Endothelial cell (in vitro differentiated cells): Measurements from ENCODE around the gene PLCD1. TPM values are rescaled to one million over a fixed set of nuclear protein-coding genes. Genes with fewer than 3 reads are reported as not detected.

Experiments
- DNase-seq: peaks from one replicate; pipeline ENCODE4 v3.0.0; 2021; ENCODE audit warnings: low spot score
- H3K27ac Mint-ChIP-seq: one replicate; pipeline ENCODE4 v1.8.0; 2021; ENCODE audit warnings: mixed read lengths, inconsistent platforms; ENCODE audit not compliant: unreplicated experiment
- H3K27me3 Mint-ChIP-seq: one replicate; pipeline ENCODE4 v1.8.0; 2021; ENCODE audit warnings: mild to moderate bottlenecking, moderate library complexity, mixed read lengths, inconsistent platforms; ENCODE audit not compliant: unreplicated experiment
- H3K36me3 Mint-ChIP-seq: one replicate; pipeline ENCODE4 v1.8.0; 2021; ENCODE audit warnings: mild to moderate bottlenecking, low read depth, mixed read lengths, inconsistent platforms; ENCODE audit not compliant: unreplicated experiment
- H3K4me1 Mint-ChIP-seq: one replicate; pipeline ENCODE4 v1.8.0; 2021; ENCODE audit warnings: mild to moderate bottlenecking, mixed read lengths, inconsistent platforms; ENCODE audit not compliant: unreplicated experiment
- H3K4me3 Mint-ChIP-seq: one replicate; pipeline ENCODE4 v1.8.0; 2021; ENCODE audit warnings: mild to moderate bottlenecking, mixed read lengths, inconsistent platforms; ENCODE audit not compliant: unreplicated experiment
- H3K9me3 Mint-ChIP-seq: one replicate; pipeline ENCODE4 v1.8.0; 2021; ENCODE audit warnings: mixed read lengths, inconsistent platforms; ENCODE audit not compliant: unreplicated experiment
- total RNA-seq: library from RNA; stranded (reverse); fragmentation: NEBNext Ultra II Directional; extraction: Animal tissue kit (Norgen Biotek cat#: 25700); gene quantifications from one replicate; pipeline ENCODE4 v1.2.1, GENCODE V29; 2021; ENCODE audit not compliant: unreplicated experiment
- TF ChIP-seq, protein P1 (sequence below): fragments of 200-600 bp; sonication (generic); IDR thresholded peaks from one replicate; pipeline ENCODE4 v1.5.0; 2021; ENCODE audit warnings: antibody characterized with exemption; ENCODE audit not compliant: unreplicated experiment

Gene PLCD1
- total RNA-seq, 1 donor from 2014 or later = 22.4 TPM

DNA sequence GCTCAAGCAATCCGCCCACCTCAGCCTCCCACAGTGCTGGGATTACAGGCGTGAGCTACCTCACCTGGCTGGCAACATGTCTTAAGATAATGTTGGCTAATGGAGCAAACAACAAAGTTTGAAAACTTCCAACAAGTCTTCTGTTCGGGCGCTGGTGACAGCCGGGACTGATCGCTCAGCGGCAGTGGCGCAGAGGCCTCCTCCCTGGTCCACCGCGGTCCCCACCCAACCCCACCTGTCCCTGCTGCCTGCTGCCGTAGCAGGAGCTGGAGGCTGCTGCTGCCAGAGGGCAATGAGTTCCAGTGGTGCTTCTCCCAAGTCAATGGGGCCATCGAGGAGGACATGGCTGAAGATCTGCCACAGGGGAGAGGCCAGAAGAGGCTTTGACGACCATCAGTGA lies 21.7 kb upstream of the PLCD1 start:
- no peak overlapping the region for H3K27ac Mint-ChIP-seq
- H3K36me3 Mint-ChIP-seq = peaks cover 10% of the 10 kb centered on the region
- peaks cover 10% of the 10 kb centered on the region for H3K4me1 Mint-ChIP-seq
- H3K9me3 Mint-ChIP-seq = peaks cover 6% of the 10 kb centered on the region
- no peak overlapping the region for H3K4me3 Mint-ChIP-seq
- H3K27me3 Mint-ChIP-seq = no peaks in the 10 kb centered on the region
- DNase-seq = no peak
- TF ChIP-seq, protein P1, sequence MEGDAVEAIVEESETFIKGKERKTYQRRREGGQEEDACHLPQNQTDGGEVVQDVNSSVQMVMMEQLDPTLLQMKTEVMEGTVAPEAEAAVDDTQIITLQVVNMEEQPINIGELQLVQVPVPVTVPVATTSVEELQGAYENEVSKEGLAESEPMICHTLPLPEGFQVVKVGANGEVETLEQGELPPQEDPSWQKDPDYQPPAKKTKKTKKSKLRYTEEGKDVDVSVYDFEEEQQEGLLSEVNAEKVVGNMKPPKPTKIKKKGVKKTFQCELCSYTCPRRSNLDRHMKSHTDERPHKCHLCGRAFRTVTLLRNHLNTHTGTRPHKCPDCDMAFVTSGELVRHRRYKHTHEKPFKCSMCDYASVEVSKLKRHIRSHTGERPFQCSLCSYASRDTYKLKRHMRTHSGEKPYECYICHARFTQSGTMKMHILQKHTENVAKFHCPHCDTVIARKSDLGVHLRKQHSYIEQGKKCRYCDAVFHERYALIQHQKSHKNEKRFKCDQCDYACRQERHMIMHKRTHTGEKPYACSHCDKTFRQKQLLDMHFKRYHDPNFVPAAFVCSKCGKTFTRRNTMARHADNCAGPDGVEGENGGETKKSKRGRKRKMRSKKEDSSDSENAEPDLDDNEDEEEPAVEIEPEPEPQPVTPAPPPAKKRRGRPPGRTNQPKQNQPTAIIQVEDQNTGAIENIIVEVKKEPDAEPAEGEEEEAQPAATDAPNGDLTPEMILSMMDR = no peak

GRCh38 chr3:38049358-38050126 lies 20.1 kb upstream of the PLCD1 start:
- peaks cover 10% of the 10 kb centered on the region for H3K36me3 Mint-ChIP-seq
- H3K27me3 Mint-ChIP-seq = no peaks in the 10 kb centered on the region
- no peak overlapping the region for H3K4me3 Mint-ChIP-seq
- H3K4me1 Mint-ChIP-seq = peaks cover under 1% of the 10 kb centered on the region
- TF ChIP-seq, protein P1 = no peak
- H3K9me3 Mint-ChIP-seq = peaks cover 6% of the 10 kb centered on the region
- DNase-seq = no peak
- H3K27ac Mint-ChIP-seq = no peak overlapping the region

DNA sequence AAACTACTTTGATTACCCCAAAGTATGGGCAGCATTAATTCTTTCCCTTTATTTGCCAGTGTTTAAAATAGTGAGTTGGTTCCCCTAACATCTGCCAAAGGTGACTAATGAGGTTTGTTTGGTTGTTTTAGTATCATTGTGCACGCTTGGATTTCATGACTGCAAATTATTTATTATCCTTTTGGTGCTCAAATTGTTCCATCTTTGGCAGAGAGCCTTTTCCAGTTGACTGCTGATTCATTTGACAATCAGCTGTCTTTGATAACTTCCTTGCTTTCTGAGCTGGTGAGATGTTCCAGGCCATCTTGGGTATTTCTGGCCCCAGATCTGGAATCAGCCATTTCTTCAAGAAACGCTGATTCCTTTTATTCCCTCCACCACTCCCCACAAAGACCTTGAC lies 18.5 kb upstream of the PLCD1 start:
- H3K9me3 Mint-ChIP-seq = peaks cover 6% of the 10 kb centered on the region
- H3K27ac Mint-ChIP-seq = no peak overlapping the region
- no peak overlapping the region for H3K4me3 Mint-ChIP-seq
- TF ChIP-seq, protein P1 = no peak
- H3K27me3 Mint-ChIP-seq = no peaks in the 10 kb centered on the region
- H3K4me1 Mint-ChIP-seq = no peaks in the 10 kb centered on the region
- peaks cover 10% of the 10 kb centered on the region for H3K36me3 Mint-ChIP-seq
- no peak for DNase-seq

DNA sequence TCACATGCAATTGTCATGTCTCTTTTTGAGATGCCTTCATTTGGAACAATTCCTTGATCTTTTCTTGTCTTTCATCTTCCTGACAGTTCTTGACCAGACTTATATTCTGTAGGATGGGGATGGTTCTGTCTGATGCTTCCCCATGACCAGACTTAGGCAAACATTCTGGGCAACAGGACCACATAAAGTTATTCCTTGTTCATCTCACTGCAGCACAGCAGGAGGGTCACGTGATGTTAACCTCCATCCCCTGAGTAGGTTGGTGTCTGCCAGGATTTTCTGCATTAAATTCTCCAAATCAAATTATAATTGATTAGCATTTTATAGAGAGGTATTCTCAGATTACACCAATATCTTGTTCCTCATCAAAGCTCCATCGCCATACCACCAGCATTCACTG lies 17.4 kb upstream of the PLCD1 start:
- TF ChIP-seq, protein P1 = no peak
- no peaks in the 10 kb centered on the region for H3K4me1 Mint-ChIP-seq
- H3K27ac Mint-ChIP-seq = no peak overlapping the region
- no peak for DNase-seq
- H3K9me3 Mint-ChIP-seq = peaks cover under 1% of the 10 kb centered on the region
- no peaks in the 10 kb centered on the region for H3K27me3 Mint-ChIP-seq
- peaks cover 6% of the 10 kb centered on the region for H3K36me3 Mint-ChIP-seq
- H3K4me3 Mint-ChIP-seq = no peak overlapping the region

- Mint-ChIP-seq H3K9me3 (no peaks in the 10 kb centered on the region), H3K27ac (no peak overlapping the region), H3K4me3 (no peak overlapping the region), H3K4me1 (no peaks in the 10 kb centered on the region), H3K36me3 (no peaks in the 10 kb centered on the region), H3K27me3 (no peaks in the 10 kb centered on the region)
- no peak for DNase-seq
- TF ChIP-seq, protein P1 = no peak
Measured at GRCh38 chr3:38046027-38046426, 16.6 kb upstream of the PLCD1 start.
